HepG2 (cell line): Measurements from ENCODE around the gene PSD4. TPM values are rescaled to one million over a fixed set of nuclear protein-coding genes. Genes with fewer than 3 reads are reported as not detected.

Experiments
- JDP2 ChIP-seq: sonication (generic); formaldehyde crosslinking; IDR thresholded peaks from 2 replicates; pipeline ENCODE4 v1.8.1; 2022; ENCODE audit warnings: missing genetic modification reagents, borderline replicate concordance
- ZNF121 ChIP-seq: sonication (generic); formaldehyde crosslinking; IDR thresholded peaks from 2 replicates; pipeline ENCODE4 v1.5.0; 2020; ENCODE audit warnings: mild to moderate bottlenecking, missing genetic modification reagents
- ZNF30 ChIP-seq: sonication (generic); formaldehyde crosslinking; IDR thresholded peaks from 2 replicates; pipeline ENCODE4 v1.5.0; 2020; ENCODE audit warnings: mild to moderate bottlenecking, missing genetic modification reagents
- ZNF879 ChIP-seq: sonication (generic); formaldehyde crosslinking; IDR thresholded peaks from 2 replicates; pipeline ENCODE4 v1.8.1; 2023; ENCODE audit warnings: missing genetic modification reagents
- ZSCAN22 ChIP-seq: sonication (generic); formaldehyde crosslinking; IDR thresholded peaks from 2 replicates; pipeline ENCODE4 v1.4.0; 2020; ENCODE audit warnings: mild to moderate bottlenecking, missing genetic modification reagents
- ZSCAN31 ChIP-seq: sonication (generic); formaldehyde crosslinking; IDR thresholded peaks from 2 replicates; pipeline ENCODE4 v1.5.0; 2020; ENCODE audit warnings: low read depth, mild to moderate bottlenecking, missing genetic modification reagents
- ZZZ3 ChIP-seq: sonication (generic); formaldehyde crosslinking; IDR thresholded peaks from 2 replicates; pipeline ENCODE4 v1.4.0; 2020; ENCODE audit warnings: missing genetic modification reagents, mild to moderate bottlenecking, borderline replicate concordance
- polyA plus RNA-seq, 8 experiments: library from polyadenylated mRNA; depleted of rRNA in 3 of 8; stranded (reverse) in 7 of 8; unstranded in 1 of 8; fragments of >200 nt; fragmentation: Illumina TruSeq in 4 of 8; extraction: Trizol in 4 of 8; gene quantifications; 2 replicates each; pipeline versions ENCODE4 v1.2.1 to v1.2.3, GENCODE V29; 2011 to 2016; ENCODE audit warnings: low read depth in 4 of 8, missing spikeins in 1 of 8, mixed read lengths in 1 of 8; ENCODE audit not compliant: insufficient read depth in 1 of 8
- total RNA-seq, 5 experiments: library from RNA; depleted of rRNA; stranded (reverse); fragments of >200 nt; fragmentation: Illumina TruSeq; extraction: Trizol; gene quantifications; 2 replicates each; pipeline ENCODE4 v1.2.3, GENCODE V29; 2016; ENCODE audit warnings: low read depth in 1 of 5
- TF ChIP-seq, protein P1 (sequence below): sonication (generic); formaldehyde crosslinking; IDR thresholded peaks from 2 replicates; pipeline ENCODE4 v1.4.0; 2020; ENCODE audit warnings: missing genetic modification reagents
- TF ChIP-seq, protein P2 (sequence below): sonication (generic); formaldehyde crosslinking; IDR thresholded peaks from 2 replicates; pipeline ENCODE4 v1.4.0; 2020; ENCODE audit warnings: missing genetic modification reagents
- TF ChIP-seq, protein P3 (sequence below): sonication (generic); formaldehyde crosslinking; IDR thresholded peaks from 2 replicates; pipeline ENCODE4 v1.4.0; 2020; ENCODE audit warnings: missing genetic modification reagents; ENCODE audit errors: not compliant biosample characterization
- TF ChIP-seq, protein P4 (sequence below): sonication (generic); formaldehyde crosslinking; IDR thresholded peaks from 2 replicates; pipeline ENCODE4 v1.5.0; 2020; ENCODE audit warnings: missing genetic modification reagents
- TF ChIP-seq, protein P5 (sequence below): sonication (generic); formaldehyde crosslinking; IDR thresholded peaks from 2 replicates; pipeline ENCODE4; 2020; ENCODE audit warnings: missing genetic modification reagents, mild to moderate bottlenecking, borderline replicate concordance
- TF ChIP-seq, protein P6 (sequence below): sonication (generic); formaldehyde crosslinking; IDR thresholded peaks from 2 replicates; pipeline ENCODE4 v1.5.0; 2020; ENCODE audit warnings: mild to moderate bottlenecking, low read depth, missing genetic modification reagents, borderline replicate concordance
- TF ChIP-seq, protein P7 (sequence below): sonication (generic); formaldehyde crosslinking; IDR thresholded peaks from 2 replicates; pipeline ENCODE4 v1.5.1; 2020; ENCODE audit warnings: missing genetic modification reagents, mild to moderate bottlenecking, borderline replicate concordance

Gene PSD4
- total and polyA plus RNA-seq, 2 of the 13 experiments (the other 11 are each of a cell fraction or from before 2014, with no cell fraction given), result 5.8 to 9.4 TPM

DNA sequence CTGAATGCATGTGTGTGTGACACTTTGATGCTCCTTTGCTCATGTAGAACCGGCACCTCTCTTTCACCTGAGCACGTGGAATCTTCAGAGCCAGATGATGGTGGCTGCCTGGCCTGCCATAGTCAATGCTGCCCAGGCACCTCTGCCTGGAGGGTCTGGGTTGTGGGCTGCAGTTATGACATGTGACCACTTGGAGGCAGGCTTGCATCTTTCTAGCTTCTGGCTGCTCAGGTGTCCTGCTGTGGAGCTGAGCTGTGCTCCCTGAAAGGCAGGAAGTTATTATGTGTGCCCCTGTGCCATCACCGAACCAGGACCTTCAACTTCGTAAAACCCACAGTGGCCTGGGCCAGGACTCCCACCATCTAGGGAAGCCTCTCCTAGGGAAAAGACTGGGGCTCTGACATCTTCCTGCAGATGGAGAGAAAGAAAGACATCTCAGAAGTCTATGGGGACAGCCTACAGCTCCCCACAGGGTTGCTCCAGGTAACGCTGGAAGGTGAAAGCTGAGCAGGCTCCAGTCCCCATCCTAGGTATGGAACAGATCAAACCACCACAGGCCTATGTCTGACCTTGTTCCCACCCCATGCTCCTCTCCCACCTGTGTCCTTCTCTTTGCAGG, 30.2 kb downstream of the PSD4 start (continued):
- TF ChIP-seq, protein P1, sequence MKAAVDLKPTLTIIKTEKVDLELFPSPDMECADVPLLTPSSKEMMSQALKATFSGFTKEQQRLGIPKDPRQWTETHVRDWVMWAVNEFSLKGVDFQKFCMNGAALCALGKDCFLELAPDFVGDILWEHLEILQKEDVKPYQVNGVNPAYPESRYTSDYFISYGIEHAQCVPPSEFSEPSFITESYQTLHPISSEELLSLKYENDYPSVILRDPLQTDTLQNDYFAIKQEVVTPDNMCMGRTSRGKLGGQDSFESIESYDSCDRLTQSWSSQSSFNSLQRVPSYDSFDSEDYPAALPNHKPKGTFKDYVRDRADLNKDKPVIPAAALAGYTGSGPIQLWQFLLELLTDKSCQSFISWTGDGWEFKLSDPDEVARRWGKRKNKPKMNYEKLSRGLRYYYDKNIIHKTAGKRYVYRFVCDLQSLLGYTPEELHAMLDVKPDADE, result no peak
- TF ChIP-seq, protein P2, sequence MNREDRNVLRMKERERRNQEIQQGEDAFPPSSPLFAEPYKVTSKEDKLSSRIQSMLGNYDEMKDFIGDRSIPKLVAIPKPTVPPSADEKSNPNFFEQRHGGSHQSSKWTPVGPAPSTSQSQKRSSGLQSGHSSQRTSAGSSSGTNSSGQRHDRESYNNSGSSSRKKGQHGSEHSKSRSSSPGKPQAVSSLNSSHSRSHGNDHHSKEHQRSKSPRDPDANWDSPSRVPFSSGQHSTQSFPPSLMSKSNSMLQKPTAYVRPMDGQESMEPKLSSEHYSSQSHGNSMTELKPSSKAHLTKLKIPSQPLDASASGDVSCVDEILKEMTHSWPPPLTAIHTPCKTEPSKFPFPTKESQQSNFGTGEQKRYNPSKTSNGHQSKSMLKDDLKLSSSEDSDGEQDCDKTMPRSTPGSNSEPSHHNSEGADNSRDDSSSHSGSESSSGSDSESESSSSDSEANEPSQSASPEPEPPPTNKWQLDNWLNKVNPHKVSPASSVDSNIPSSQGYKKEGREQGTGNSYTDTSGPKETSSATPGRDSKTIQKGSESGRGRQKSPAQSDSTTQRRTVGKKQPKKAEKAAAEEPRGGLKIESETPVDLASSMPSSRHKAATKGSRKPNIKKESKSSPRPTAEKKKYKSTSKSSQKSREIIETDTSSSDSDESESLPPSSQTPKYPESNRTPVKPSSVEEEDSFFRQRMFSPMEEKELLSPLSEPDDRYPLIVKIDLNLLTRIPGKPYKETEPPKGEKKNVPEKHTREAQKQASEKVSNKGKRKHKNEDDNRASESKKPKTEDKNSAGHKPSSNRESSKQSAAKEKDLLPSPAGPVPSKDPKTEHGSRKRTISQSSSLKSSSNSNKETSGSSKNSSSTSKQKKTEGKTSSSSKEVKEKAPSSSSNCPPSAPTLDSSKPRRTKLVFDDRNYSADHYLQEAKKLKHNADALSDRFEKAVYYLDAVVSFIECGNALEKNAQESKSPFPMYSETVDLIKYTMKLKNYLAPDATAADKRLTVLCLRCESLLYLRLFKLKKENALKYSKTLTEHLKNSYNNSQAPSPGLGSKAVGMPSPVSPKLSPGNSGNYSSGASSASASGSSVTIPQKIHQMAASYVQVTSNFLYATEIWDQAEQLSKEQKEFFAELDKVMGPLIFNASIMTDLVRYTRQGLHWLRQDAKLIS (CRISPR knock-in tag), result no peak
- TF ChIP-seq ZZZ3 (CRISPR knock-in tag) (no peak), JDP2 (CRISPR knock-in tag) (no peak), ZNF879 (CRISPR knock-in tag) (no peak), ZNF121 (CRISPR knock-in tag) (no peak), ZSCAN31 (CRISPR knock-in tag) (no peak), ZSCAN22 (no peak), ZNF30 (no peak)
- TF ChIP-seq, protein P3, sequence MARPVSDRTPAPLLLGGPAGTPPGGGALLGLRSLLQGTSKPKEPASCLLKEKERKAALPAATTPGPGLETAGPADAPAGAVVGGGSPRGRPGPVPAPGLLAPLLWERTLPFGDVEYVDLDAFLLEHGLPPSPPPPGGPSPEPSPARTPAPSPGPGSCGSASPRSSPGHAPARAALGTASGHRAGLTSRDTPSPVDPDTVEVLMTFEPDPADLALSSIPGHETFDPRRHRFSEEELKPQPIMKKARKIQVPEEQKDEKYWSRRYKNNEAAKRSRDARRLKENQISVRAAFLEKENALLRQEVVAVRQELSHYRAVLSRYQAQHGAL (CRISPR knock-in tag), result no peak
- TF ChIP-seq, protein P4, sequence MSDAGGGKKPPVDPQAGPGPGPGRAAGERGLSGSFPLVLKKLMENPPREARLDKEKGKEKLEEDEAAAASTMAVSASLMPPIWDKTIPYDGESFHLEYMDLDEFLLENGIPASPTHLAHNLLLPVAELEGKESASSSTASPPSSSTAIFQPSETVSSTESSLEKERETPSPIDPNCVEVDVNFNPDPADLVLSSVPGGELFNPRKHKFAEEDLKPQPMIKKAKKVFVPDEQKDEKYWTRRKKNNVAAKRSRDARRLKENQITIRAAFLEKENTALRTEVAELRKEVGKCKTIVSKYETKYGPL (CRISPR knock-in tag), result no peak
- TF ChIP-seq, protein P5, sequence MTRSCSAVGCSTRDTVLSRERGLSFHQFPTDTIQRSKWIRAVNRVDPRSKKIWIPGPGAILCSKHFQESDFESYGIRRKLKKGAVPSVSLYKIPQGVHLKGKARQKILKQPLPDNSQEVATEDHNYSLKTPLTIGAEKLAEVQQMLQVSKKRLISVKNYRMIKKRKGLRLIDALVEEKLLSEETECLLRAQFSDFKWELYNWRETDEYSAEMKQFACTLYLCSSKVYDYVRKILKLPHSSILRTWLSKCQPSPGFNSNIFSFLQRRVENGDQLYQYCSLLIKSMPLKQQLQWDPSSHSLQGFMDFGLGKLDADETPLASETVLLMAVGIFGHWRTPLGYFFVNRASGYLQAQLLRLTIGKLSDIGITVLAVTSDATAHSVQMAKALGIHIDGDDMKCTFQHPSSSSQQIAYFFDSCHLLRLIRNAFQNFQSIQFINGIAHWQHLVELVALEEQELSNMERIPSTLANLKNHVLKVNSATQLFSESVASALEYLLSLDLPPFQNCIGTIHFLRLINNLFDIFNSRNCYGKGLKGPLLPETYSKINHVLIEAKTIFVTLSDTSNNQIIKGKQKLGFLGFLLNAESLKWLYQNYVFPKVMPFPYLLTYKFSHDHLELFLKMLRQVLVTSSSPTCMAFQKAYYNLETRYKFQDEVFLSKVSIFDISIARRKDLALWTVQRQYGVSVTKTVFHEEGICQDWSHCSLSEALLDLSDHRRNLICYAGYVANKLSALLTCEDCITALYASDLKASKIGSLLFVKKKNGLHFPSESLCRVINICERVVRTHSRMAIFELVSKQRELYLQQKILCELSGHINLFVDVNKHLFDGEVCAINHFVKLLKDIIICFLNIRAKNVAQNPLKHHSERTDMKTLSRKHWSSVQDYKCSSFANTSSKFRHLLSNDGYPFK (CRISPR knock-in tag), result 0 out of 2 replicates have a peak, but pooled peaks have one; percentile 52
- TF ChIP-seq, protein P6, sequence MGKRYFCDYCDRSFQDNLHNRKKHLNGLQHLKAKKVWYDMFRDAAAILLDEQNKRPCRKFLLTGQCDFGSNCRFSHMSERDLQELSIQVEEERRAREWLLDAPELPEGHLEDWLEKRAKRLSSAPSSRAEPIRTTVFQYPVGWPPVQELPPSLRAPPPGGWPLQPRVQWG (CRISPR knock-in tag), result no peak
- TF ChIP-seq, protein P7, sequence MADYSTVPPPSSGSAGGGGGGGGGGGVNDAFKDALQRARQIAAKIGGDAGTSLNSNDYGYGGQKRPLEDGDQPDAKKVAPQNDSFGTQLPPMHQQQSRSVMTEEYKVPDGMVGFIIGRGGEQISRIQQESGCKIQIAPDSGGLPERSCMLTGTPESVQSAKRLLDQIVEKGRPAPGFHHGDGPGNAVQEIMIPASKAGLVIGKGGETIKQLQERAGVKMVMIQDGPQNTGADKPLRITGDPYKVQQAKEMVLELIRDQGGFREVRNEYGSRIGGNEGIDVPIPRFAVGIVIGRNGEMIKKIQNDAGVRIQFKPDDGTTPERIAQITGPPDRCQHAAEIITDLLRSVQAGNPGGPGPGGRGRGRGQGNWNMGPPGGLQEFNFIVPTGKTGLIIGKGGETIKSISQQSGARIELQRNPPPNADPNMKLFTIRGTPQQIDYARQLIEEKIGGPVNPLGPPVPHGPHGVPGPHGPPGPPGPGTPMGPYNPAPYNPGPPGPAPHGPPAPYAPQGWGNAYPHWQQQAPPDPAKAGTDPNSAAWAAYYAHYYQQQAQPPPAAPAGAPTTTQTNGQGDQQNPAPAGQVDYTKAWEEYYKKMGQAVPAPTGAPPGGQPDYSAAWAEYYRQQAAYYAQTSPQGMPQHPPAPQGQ (CRISPR knock-in tag), result no peak
